SK-N-MC (cell line): ENCODE data around the gene TARBP1.

Experiments used
- EZH2 ChIP-seq: fragments of 200-600 bp; sonication (generic); IDR thresholded peaks from one replicate; pipeline ENCODE4 v1.6.1; 2017; ENCODE audit warnings: antibody characterized with exemption
- FOXP2 ChIP-seq: optimal IDR thresholded peaks from 2 replicates; pipeline ENCODE3; 2011; ENCODE audit warnings: mild to moderate bottlenecking, moderate library complexity; ENCODE audit not compliant: insufficient read depth; ENCODE audit errors: extremely low read length, control extremely low read depth

DNA sequence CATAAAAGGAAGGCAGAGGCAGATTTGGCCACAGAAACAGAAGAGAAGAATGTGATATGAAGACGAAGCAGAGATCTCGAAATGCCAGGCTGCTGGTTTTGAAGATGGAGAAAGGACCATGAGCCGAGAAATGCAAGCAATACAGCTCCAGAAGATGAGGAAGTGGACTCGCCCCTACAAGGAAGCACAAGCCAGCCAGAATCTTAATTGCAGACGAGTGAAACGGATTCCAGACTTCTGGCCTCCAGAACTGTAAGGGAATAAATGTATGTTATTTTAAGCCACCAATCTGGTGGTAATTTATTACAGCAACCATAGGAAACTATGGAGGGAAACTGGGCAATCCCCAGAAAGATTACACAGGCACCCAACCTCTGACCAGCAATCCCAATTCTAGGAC, 24.1 kb downstream of the TARBP1 start:
- TF ChIP-seq EZH2 (no peak), FOXP2 (no peak)
